GM21381 (cell line): ENCODE measurements around the gene RRAS2.
A peak's percentile ranks its signal among the peaks of the same experiment; 100 is the strongest.
"Not testable (repeated sequence)": the region's sequence is repeated elsewhere in the genome, so short reads cannot be mapped to it uniquely, and the experiment has no call there.

ENCODE experiments used
- ATAC-seq: cut with Tn5 transposase; IDR thresholded peaks from one replicate; pipeline ENCODE4 v1.9.1; 2021; ENCODE audit warnings: mild to moderate bottlenecking, moderate library complexity; ENCODE audit not compliant: unreplicated experiment

The RRAS2 gene

GRCh38 chr11:14358729-14359439 is at the start of gene RRAS2:
Gene RRAS2 (minus strand): TSS chr11:14359183. CDS start chr11:14358870, 313 bp downstream.
- peak; percentile 91 for ATAC-seq

GRCh38 chr11:14408612-14409011 is 49.6 kb upstream of the RRAS2 start:
- ATAC-seq: no peak

- not testable (repeated sequence) for ATAC-seq
These were observed 47.1 kb upstream of the RRAS2 start for GRCh38 chr11:14406116-14406515.

GRCh38 chr11:14403528-14403927 is 44.5 kb upstream of the RRAS2 start:
- ATAC-seq: not testable (repeated sequence)

- ATAC-seq: no peak
These were observed 40.1 kb upstream of the RRAS2 start for GRCh38 chr11:14399087-14399486.

- no peak for ATAC-seq
These were observed 37.3 kb upstream of the RRAS2 start for GRCh38 chr11:14396273-14396672.

- ATAC-seq: no peak
These were observed 34.9 kb upstream of the RRAS2 start for GRCh38 chr11:14393889-14394288.

- no peak for ATAC-seq
These were observed 34.1 kb upstream of the RRAS2 start for GRCh38 chr11:14393129-14393528.

GRCh38 chr11:14390669-14391068 is 31.7 kb upstream of the RRAS2 start:
- no peak for ATAC-seq

- no peak for ATAC-seq
These were observed 29.4 kb upstream of the RRAS2 start for GRCh38 chr11:14388352-14388751.

- ATAC-seq: no peak
These were observed 28.0 kb upstream of the RRAS2 start for GRCh38 chr11:14386895-14387480.

- ATAC-seq: no peak
These were observed 27.1 kb upstream of the RRAS2 start for GRCh38 chr11:14386081-14386480.

GRCh38 chr11:14384338-14384737 is 25.4 kb upstream of the RRAS2 start:
- no peak for ATAC-seq

- ATAC-seq: no peak
These were observed 23.0 kb upstream of the RRAS2 start for GRCh38 chr11:14381968-14382367.

- peak; percentile 67 for ATAC-seq
These were observed 22.1 kb upstream of the RRAS2 start for GRCh38 chr11:14380947-14381561.

- ATAC-seq: no peak
These were observed 21.3 kb upstream of the RRAS2 start for GRCh38 chr11:14380125-14380936.

GRCh38 chr11:14378171-14378570 is 19.2 kb upstream of the RRAS2 start:
- ATAC-seq: no peak

GRCh38 chr11:14376920-14377319 is 17.9 kb upstream of the RRAS2 start:
- ATAC-seq: no peak

- no peak for ATAC-seq
These were observed 16.2 kb upstream of the RRAS2 start for GRCh38 chr11:14374922-14375830.

- no peak for ATAC-seq
These were observed 15.1 kb upstream of the RRAS2 start for GRCh38 chr11:14373941-14374646.
